Measurements from ENCODE around the gene COPA.
"Not testable (repeated sequence)": the region's sequence is repeated elsewhere in the genome, so short reads cannot be mapped to it uniquely, and the experiment has no call there.

COPA gene

GRCh38 chr1:160325252-160325651 is 17.8 kb downstream of the COPA start:
- DNase-seq = no peak

DNA sequence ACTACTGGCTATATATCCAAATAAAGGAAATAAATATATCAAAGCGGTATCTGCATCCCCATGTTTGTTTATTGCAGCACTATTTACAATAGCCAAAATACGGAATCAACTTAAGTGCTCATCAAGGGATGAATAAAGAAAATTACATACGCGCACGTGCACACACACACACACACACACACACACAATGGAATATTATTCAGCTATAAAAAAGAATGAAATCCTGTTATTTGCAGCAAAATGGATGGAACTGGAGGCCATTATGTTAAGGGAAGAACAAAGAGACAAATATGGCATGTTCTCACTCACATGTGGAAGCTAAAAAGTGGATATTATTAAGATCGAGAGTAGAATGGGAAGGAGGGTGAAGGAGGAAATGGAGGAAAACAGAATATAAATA is 20.2 kb downstream of the COPA start:
- DNase-seq = no peak

DNA sequence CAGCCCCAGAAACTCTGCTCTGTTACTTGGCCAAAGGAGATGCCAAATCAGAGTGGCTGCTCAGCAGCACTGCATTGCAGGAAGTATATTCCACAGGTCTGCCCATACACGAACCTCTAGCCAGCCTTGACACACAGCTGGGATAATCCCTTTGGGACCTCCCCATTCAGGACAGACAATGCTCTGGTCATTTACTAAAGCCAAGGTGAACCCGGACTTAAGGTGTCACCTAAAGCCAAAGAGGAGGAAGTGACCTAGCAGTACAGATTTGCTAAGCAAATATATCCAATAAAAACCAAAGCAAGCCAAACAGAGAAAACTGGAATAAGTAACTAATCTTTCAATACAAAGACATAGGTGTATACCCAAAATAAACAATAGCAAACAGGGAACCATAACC is 27.7 kb downstream of the COPA start:
- DNase-seq = no peak

DNA sequence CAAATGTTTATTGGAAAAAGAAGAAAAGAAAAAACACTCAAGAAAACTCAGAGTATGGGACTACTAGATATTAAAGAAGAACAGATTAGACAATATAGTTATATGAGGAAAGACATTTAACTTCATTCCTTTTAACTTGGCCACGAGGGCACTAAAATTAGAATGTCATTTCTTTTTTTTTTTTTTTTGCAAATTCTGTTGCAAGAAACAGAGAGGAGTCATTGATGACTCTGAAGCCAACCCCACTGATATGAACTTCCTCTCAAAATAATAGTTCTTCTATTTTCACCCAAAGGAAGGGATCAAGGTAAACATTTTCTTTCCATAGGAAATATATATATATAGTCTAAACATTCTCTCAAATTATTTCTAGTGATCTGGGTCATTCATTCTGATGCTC is 33.5 kb downstream of the COPA start:
- DNase-seq = no peak

DNA sequence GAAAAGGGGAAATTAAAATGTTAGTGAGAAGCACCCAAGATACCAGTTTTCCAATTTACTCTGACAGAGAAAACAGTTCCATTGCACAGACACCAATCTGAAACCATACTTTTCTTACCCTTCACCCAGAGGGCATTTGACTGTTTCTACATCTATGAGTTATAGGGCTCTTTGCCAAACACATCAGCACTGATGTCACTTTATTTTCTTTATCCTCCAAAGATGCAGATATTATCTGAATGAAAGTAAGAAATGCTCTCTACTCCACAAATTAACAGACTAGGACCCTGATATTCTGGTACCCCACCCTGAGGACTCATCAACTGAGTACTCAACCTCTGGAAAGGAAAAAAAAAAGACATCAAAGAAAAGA is 33.9 kb downstream of the COPA start:
- no peak for DNase-seq

- no peak for DNase-seq
These were observed 34.4 kb downstream of the COPA start for GRCh38 chr1:160308451-160309184.

- DNase-seq = no peak
These were observed 35.8 kb downstream of the COPA start for GRCh38 chr1:160307118-160307791.

- DNase-seq = no peak
These were observed 42.9 kb downstream of the COPA start for GRCh38 chr1:160300173-160300572.

DNA sequence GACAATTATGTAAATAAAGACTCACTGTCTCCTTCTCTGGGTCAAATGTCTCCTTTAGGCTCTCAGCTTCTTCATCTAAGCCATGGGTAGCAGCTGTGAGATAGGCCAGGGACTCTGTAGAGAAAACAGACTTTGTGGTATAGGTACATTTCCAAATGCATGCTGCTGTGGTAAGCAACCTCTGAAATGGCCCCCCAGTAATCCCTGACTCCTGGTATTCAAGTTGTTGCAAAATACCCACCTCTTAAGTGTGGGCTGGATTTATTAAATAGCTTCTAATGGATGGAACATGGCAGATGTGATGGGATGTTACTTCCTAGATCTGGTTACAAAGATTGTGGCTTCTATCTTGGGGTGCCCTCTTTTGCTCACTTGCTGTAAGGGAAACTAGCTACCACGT is 47.0 kb downstream of the COPA start:
- DNase-seq = no peak

- no peak for DNase-seq
These were observed 49.8 kb downstream of the COPA start for GRCh38 chr1:160293020-160293968.

- DNase-seq = peak; percentile 62
These were observed 51.5 kb downstream of the COPA start for GRCh38 chr1:160291248-160292220.

GRCh38 chr1:160287769-160288168 is 55.3 kb downstream of the COPA start:
- DNase-seq = not testable (repeated sequence)

DNA sequence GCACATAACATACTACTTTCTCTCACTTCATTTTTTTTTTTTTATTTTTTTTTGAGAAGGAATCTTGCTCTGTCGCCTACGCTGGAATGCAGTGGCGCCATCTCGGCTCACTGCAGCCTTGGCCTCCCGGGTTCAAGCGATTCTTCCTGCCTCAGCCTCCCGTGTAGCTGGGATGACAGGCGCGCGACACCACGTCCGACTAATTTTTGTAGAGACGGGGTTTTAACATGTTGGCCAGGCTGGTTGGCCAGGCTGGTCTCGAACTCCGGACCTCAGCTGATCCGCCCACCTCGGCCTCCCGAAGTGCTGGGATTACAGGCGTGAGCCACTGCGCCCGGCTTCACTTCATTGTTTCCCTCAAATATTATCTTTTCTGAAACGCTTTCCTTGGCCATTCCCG is 57.5 kb downstream of the COPA start:
- DNase-seq = no peak

DNA sequence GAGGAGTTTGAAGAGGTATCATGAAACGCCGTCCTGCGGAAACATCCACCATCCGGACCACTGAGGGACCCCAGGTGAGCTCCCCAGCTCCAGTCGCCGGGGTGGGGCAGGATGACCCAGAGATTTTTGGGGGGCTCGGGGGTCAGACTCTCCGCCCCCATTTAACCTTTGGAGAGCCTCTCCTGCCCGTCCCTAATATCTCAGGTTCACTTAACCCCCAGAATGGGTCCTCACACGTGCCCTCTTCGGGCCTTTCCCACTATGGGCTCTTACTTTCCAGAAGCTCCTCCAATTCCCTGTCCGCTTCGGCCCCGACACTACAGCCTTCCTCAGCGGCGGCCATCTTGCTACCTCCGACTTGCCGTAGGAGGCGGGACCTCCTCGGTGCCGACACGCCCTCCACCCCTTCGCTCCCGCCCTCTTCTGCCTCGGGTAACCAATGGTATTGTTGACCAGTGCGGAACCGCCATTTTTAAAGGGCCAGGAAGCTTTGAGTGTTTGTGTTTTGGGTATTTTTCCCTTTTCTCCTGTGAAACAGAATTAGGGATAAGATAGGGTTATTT is 58.2 kb downstream of the COPA start, which contains the start of gene PEX19:
Gene PEX19, minus strand, starts transcription at position 352 of the 563 bp plus-strand sequence. Its CDS starts 9 bp downstream, at position 343.
- DNase-seq = peak; percentile 79

- peak; percentile 8 for DNase-seq
These were observed 58.7 kb downstream of the COPA start for GRCh38 chr1:160284220-160284781.

DNA sequence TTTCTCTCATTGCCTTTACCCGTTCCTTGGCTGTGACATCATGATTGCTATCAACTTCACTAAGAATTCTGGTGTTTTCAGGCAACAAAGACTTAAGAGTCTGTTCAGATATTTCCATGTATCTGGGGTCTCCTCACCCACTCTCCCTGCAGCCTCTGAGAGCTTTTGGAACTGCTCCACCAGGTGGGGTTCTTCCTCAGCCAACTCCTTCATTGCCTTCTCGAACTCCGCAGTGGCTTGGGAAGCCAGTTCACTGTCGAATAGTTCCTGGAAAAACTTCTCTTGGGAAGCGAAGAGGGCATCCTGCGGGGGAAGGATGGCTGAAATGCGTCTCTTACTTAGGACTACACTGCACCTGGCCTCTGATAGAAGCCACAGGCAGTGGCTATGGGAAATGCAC is 60.2 kb downstream of the COPA start:
- DNase-seq = no peak

- DNase-seq = no peak
These were observed 65.1 kb downstream of the COPA start for GRCh38 chr1:160277987-160278386.

GRCh38 chr1:160277330-160277729 is 65.7 kb downstream of the COPA start:
- no peak for DNase-seq

GRCh38 chr1:160271025-160271424 is 72.0 kb downstream of the COPA start:
- no peak for DNase-seq

GRCh38 chr1:160267284-160267991 is 75.6 kb downstream of the COPA start:
- no peak for DNase-seq

DNA sequence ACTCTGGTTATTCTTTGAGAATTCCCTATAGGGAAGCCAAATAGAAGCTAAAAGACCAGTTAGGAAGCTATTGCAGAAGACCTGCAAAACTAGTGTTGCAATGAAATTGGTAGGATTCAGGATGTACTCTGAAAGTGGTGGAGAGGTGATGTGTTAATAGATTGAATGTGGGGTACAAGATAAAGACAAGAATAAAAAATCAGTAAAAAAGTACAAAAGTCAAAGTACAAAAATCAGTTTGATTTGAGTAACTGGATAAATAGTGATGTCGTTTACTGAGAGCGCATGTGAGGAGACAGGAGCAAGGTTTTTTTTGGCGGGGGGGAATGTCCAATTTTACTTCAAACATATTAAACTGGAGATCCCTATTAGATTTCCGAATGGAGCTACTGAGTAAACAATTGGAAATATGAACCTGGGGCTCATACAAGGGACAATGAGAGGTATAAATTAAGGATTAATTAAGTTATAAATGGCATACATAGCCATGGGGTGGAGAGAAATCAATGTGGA is 78.2 kb downstream of the COPA start:
- no peak for DNase-seq
